ENCODE data around the gene GABRB1.

GABRB1 gene

DNA sequence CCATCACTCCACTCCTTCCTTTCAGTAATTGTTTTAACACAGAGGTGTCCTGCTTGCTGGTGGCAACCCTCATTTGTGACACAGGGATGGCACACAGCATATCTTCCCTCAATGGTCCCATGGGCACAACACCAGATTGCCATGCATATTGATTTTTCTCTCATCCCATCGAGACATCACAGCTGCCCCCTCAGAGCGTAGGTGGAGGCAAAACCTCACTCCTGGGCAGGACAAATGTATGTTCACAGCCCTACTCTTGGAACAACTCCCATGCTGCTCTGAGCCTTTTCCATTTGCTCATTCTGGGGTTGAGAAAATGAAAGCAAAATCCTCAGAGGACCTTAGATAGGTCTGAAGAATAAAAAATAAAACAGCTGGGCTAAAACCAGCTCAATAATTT, 172.2 kb downstream of the GABRB1 start:
- TF ChIP-seq, protein P1, sequence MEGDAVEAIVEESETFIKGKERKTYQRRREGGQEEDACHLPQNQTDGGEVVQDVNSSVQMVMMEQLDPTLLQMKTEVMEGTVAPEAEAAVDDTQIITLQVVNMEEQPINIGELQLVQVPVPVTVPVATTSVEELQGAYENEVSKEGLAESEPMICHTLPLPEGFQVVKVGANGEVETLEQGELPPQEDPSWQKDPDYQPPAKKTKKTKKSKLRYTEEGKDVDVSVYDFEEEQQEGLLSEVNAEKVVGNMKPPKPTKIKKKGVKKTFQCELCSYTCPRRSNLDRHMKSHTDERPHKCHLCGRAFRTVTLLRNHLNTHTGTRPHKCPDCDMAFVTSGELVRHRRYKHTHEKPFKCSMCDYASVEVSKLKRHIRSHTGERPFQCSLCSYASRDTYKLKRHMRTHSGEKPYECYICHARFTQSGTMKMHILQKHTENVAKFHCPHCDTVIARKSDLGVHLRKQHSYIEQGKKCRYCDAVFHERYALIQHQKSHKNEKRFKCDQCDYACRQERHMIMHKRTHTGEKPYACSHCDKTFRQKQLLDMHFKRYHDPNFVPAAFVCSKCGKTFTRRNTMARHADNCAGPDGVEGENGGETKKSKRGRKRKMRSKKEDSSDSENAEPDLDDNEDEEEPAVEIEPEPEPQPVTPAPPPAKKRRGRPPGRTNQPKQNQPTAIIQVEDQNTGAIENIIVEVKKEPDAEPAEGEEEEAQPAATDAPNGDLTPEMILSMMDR (IDR thresholded peaks at IDR 0.05; ENCODE audit: low read depth, low read length) = no peak
- no peak overlapping the region for H3K4me3 ChIP-seq (ENCODE audit: low read depth, low read length)

DNA sequence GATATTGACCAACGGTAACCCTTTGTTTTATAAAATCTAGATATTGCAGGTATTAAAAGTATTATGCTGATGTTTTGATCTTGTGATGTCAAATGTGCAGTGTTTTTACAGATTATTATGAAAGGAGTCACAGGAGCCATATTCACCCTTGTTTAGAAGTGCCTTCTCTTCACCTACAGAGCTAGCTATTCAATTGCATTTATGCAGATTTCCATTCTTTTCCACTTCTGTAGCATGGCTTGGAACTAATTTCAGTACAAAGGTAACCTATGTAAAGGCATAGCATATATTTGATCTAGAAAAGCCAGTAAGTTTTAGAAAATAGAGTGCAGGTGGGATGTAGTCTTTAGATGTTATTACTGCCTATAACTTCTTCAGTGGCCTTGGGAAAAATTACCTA, 176.2 kb downstream of the GABRB1 start:
- H3K4me3 ChIP-seq (ENCODE audit: low read depth, low read length) = no peak overlapping the region

DNA sequence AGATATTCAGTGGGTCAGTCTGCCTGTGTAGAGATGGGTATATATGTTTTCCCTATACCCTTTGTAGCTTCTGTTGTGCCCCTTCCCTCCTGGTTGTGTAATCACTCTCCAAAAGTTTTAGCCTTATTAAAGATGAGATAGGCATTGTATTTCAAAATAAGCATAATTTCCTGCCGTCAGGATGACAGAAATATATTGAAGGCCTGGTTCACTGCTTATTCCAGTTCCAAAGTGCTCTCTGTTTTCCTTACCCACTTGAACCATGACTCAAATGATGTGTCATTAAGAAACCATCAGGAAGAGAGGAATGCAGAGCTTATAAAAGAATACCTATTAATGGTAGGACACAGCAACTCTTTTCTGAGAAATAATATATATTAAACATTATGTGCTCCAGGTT, 178.5 kb downstream of the GABRB1 start:
- TF ChIP-seq, protein P1 (IDR thresholded peaks at IDR 0.05; ENCODE audit: low read depth, low read length) = no peak
- H3K4me3 ChIP-seq (ENCODE audit: low read depth, low read length) = no peak overlapping the region

More for the DNA sequence above, 176.2 kb downstream of the GABRB1 start:
- TF ChIP-seq, protein P1 (IDR thresholded peaks at IDR 0.05; ENCODE audit: low read depth, low read length) = no peak

DNA sequence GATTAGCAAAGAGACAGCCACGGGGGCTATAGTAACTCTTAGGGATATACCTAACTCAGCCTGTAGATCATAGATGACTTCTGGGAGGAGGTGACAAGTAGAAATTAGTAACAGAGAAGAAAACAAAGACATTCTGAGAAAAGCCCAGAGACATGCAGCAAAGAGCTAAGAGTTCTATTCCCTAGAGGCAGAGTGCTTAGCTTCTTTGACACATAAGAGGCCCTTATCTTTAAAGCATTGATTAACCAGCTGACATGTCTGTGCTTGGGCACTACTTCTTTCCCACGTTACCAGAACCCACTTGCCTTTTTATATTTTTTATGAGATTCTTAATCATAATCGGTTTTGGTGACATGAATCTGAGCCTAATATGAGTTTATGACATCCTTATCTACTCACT, 179.5 kb downstream of the GABRB1 start:
- H3K4me3 ChIP-seq (ENCODE audit: low read depth, low read length) = no peak overlapping the region
- TF ChIP-seq, protein P1 (IDR thresholded peaks at IDR 0.05; ENCODE audit: low read depth, low read length) = no peak

DNA sequence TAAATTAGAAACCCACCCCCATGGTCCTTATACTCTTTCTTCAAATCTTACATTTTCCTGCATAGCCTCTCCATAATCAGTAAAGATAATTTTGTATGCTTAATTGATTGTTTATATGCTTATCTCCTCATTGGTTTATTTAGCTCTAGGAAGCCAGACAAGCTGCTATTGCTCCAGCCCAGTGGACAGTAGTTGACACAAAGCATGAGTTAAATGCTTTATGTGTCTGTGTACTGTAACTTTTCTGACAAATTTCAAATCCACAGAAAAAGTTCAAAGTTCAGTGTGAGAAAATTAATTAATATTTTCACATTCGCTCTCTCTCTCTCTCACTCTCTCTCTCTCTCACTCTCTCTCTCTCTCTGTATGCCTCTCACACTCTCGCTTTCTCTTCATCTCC, 181.7 kb downstream of the GABRB1 start:
- H3K4me3 ChIP-seq (ENCODE audit: low read depth, low read length) = no peak overlapping the region
- TF ChIP-seq, protein P1 (IDR thresholded peaks at IDR 0.05; ENCODE audit: low read depth, low read length) = no peak

DNA sequence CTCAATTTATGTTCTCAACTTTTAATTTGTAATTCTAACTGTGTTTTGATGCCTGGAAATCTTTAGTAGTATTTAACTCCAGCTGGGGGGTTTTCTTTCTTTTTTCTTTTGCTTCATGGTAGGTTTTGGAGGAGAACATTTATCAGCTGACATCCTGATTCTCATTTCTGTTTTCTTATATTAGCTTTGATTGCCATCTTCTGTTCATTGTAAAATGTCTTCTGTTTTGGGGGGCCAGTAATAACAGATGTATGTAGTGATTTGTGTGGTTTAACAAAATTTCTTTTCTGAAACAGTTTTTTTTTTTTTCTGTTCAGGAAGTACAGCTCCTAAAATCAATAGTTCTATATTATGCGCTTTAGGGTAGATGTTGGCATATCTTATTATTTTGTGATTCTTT, 182.2 kb downstream of the GABRB1 start:
- TF ChIP-seq, protein P1 (IDR thresholded peaks at IDR 0.05; ENCODE audit: low read depth, low read length) = no peak
- H3K4me3 ChIP-seq (ENCODE audit: low read depth, low read length) = no peak overlapping the region

DNA sequence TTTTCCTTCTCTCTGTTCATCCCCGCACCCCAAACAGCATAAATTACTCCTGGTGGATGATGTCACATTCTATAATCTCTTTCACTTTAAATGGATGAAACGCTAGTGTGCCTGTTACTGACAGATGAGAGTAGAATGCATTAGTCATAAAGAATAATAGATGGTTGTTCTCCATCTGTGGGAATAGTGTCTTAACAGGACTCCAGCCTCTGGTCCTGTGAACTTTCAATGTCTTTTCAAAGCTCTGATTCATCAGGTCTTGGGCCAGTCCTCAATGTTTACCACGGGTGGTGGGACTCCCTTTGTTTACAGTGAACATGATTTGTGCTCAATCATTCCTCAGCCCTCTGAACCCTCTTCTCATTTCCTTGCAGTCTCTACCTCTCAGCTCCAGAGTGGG, 182.6 kb downstream of the GABRB1 start:
- no peak overlapping the region for H3K4me3 ChIP-seq (ENCODE audit: low read depth, low read length)
- TF ChIP-seq, protein P1 (IDR thresholded peaks at IDR 0.05; ENCODE audit: low read depth, low read length) = no peak
